PC-3 (cell line): ENCODE results near the gene SMAD3. TPM values are rescaled to one million over a fixed set of nuclear protein-coding genes. Genes with fewer than 3 reads are reported as not detected.
"Not testable (repeated sequence)": the region's sequence is repeated elsewhere in the genome, so short reads cannot be mapped to it uniquely, and the experiment has no call there.

Experiments
- ATAC-seq: fragments of 200-7000 bp; cut with Tn5 transposase; 2 replicates; pipeline ENCODE4 v1.9.1; 2020; ENCODE audit warnings: mild to moderate bottlenecking, moderate library complexity
- BruUV-seq: library from RNA; stranded (reverse); fragments of 400-500 nt; replicated peaks from 2 replicates; lab custom pipeline; 2021; lab: Mats Ljungman, UMichigan
- CTCF ChIA-PET: fragments of 300-600 bp; sonication (Branson Sonifier 250); formaldehyde crosslinking; loops from one replicate; lab custom pipeline; 2022; ENCODE audit warnings: antibody characterized with exemption; lab: Charles Lee
- POLR2A ChIA-PET: fragments of 300-600 bp; sonication (Branson Sonifier 250); formaldehyde crosslinking; loops from one replicate; lab custom pipeline; 2022; ENCODE audit warnings: antibody characterized with exemption; ENCODE audit not compliant: unreplicated experiment; lab: Charles Lee
- DNase-seq: peaks from one replicate; pipeline ENCODE4 v3.0.0-alpha.2; 2015
- H2AFZ ChIP-seq: fragments of 300-600 bp; sonication (generic); 2 replicates; pipeline ENCODE4 v1.6.0; 2016; ENCODE audit warnings: antibody characterized with exemption, low read length
- H3F3A ChIP-seq: fragments of 300-600 bp; sonication (generic); one replicate; pipeline ENCODE4 v1.6.0; 2017; ENCODE audit warnings: antibody characterized with exemption, low read length, control low read depth, mild to moderate bottlenecking; ENCODE audit not compliant: unreplicated experiment
- H3K27ac ChIP-seq: fragments of 300-600 bp; sonication (generic); 2 replicates; pipeline ENCODE4 v1.5.1; 2016; ENCODE audit warnings: mild to moderate bottlenecking, low read length
- H3K27me3 ChIP-seq: fragments of 300-600 bp; sonication (generic); 2 replicates; pipeline ENCODE4 v1.6.1; 2016; ENCODE audit warnings: low read length, mixed read lengths
- H3K36me3 ChIP-seq: fragments of 300-600 bp; sonication (generic); 2 replicates; pipeline ENCODE4 v1.6.1; 2016; ENCODE audit warnings: low read depth, mixed run types, low read length, mixed read lengths
- H3K4me1 ChIP-seq: fragments of 300-600 bp; sonication (generic); 2 replicates; pipeline ENCODE4 v1.5.1; 2016; ENCODE audit warnings: low read length; ENCODE audit not compliant: insufficient read depth
- H3K4me2 ChIP-seq: fragments of 300-600 bp; sonication (generic); 2 replicates; pipeline ENCODE4 v1.6.0; 2016; ENCODE audit warnings: low read length
- H3K4me3 ChIP-seq: fragments of 300-600 bp; sonication (generic); 2 replicates; pipeline ENCODE4 v1.5.1; 2016; ENCODE audit warnings: mild to moderate bottlenecking, low read length, mixed read lengths
- H3K79me2 ChIP-seq: fragments of 300-600 bp; sonication (generic); 2 replicates; pipeline ENCODE4 v1.6.1; 2017; ENCODE audit warnings: low read length, mixed read lengths
- H3K9ac ChIP-seq: fragments of 300-600 bp; sonication (generic); 2 replicates; pipeline ENCODE4 v1.6.0; 2016; ENCODE audit warnings: mild to moderate bottlenecking, low read length
- H3K9me2 ChIP-seq: fragments of 300-600 bp; sonication (generic); replicated peaks from 2 replicates; pipeline ENCODE4 v1.6.1; 2016; ENCODE audit warnings: mixed run types, low read length, mixed read lengths
- H3K9me3 ChIP-seq: fragments of 300-600 bp; sonication (generic); 2 replicates; pipeline ENCODE4 v1.6.1; 2016; ENCODE audit warnings: low read length, mixed read lengths
- H4K20me1 ChIP-seq: fragments of 300-600 bp; sonication (generic); 2 replicates; pipeline ENCODE4 v1.6.1; 2016; ENCODE audit warnings: low read length, mixed read lengths
- EZH2 ChIP-seq: fragments of 300-600 bp; sonication (generic); IDR thresholded peaks from one replicate; pipeline ENCODE4 v1.6.1; 2017; ENCODE audit warnings: antibody characterized with exemption, mild to moderate bottlenecking, low read length; ENCODE audit not compliant: unreplicated experiment
- EZH2phosphoT487 ChIP-seq: fragments of 300-600 bp; sonication (generic); IDR thresholded peaks from 2 replicates; pipeline ENCODE4 v1.6.1; 2018; ENCODE audit warnings: mild to moderate bottlenecking, antibody characterized with exemption, low read length, borderline replicate concordance
- intact Hi-C: fragments of 100-400 bp; cut with micrococcal nuclease; formaldehyde crosslinking; loops from 2 replicates; pipeline ENCODE4 v1.9.0; 2023
- total RNA-seq: library from RNA; depleted of rRNA; stranded (reverse); fragments of >200 nt; gene quantifications from 2 replicates; pipeline ENCODE4 v1.2.3, GENCODE V29; 2014
- TF ChIP-seq, protein P1 (sequence below): fragments of 300-600 bp; sonication (generic); conservative IDR thresholded peaks from 2 replicates; pipeline ENCODE4 v1.5.1; 2017; ENCODE audit warnings: antibody characterized with exemption, low read depth, mild to moderate bottlenecking, low read length

SMAD3 gene
- total RNA-seq, 1 experiment from 2014 or later = 75.6 TPM

DNA sequence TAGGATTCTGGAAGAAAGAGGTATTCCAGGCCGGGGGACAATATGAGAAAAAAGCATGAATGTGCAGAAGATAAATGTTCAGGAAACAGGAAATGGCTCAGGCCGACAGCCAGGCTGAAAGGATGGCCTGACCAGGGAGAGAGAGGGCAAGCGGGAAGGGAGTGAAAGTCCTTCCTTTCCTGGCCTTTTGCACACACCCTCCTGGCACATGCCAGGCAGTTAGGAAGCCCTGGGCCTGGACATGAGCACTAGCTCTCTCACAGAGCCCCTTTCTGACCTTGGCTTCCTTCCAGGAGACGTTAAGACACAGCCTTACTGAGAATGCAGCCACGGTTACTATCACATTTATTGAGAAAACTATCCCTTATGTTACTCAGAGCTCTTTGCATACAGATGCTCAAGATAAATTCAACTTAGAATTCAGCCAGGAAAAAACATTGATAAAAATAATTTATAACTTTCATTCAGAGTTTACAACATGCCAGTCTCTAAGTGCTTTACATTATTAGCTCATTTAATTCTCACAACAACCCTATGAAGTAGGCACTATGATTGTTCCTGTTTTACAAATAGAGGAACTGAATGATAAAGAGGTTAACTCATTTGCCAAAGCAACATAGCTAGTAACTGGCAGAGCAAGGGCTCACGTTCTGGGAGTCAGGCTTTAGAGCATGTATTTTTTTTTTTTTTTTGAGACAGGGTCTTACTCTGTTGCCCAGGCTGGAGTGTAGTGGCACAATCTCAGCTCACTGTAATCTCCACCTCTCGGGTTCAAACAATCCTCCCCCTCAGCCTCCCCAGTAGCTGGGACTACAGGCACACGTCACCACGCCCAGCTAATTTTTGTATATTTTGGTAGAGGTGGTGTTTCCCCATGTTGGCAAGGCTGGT, 39.4 kb upstream of the SMAD3 start:
- H3K4me1 ChIP-seq = peaks cover 56% of the 10 kb centered on the region
- H2AFZ ChIP-seq = peak overlapping the region; percentile 40
- no peaks in the 10 kb centered on the region for H3K9me2 ChIP-seq
- H3K4me3 ChIP-seq = no peak overlapping the region
- TF ChIP-seq EZH2 (no peak), EZH2phosphoT487 (no peak)
- TF ChIP-seq, protein P1, sequence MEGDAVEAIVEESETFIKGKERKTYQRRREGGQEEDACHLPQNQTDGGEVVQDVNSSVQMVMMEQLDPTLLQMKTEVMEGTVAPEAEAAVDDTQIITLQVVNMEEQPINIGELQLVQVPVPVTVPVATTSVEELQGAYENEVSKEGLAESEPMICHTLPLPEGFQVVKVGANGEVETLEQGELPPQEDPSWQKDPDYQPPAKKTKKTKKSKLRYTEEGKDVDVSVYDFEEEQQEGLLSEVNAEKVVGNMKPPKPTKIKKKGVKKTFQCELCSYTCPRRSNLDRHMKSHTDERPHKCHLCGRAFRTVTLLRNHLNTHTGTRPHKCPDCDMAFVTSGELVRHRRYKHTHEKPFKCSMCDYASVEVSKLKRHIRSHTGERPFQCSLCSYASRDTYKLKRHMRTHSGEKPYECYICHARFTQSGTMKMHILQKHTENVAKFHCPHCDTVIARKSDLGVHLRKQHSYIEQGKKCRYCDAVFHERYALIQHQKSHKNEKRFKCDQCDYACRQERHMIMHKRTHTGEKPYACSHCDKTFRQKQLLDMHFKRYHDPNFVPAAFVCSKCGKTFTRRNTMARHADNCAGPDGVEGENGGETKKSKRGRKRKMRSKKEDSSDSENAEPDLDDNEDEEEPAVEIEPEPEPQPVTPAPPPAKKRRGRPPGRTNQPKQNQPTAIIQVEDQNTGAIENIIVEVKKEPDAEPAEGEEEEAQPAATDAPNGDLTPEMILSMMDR = no peak
- POLR2A ChIA-PET = interaction anchor here (0.5 to 0.7 kb wide), 3 partner anchors 11 to 83 kb away, joined by 3 to 6 read pairs (median 5); no protein-coding TSS in a partner anchor
- H3K27ac ChIP-seq = peak overlapping the region; percentile 80
- CTCF ChIA-PET = interaction anchor here (0.5 to 0.6 kb wide), 2 partner anchors 78 to 278 kb away, joined by 3 to 4 read pairs; no protein-coding TSS in a partner anchor
- BruUV-seq = no TSS peak
- H3K36me3 ChIP-seq = no peaks in the 10 kb centered on the region
- peak overlapping the region; percentile 58 for H3K4me2 ChIP-seq
- ATAC-seq (peak; percentile 59), DNase-seq (peak; percentile 70)
- H3K9ac ChIP-seq = peak overlapping the region; percentile 10; the same call in 1 of the 2 replicates
- H3K79me2 ChIP-seq = no peaks in the 10 kb centered on the region
- intact Hi-C loops = no loop called here
- H4K20me1 ChIP-seq = no peaks in the 10 kb centered on the region
- H3K27me3 ChIP-seq = no peaks in the 10 kb centered on the region
- H3F3A ChIP-seq = peaks cover 8% of the 10 kb centered on the region
- H3K9me3 ChIP-seq = no peaks in the 10 kb centered on the region

DNA sequence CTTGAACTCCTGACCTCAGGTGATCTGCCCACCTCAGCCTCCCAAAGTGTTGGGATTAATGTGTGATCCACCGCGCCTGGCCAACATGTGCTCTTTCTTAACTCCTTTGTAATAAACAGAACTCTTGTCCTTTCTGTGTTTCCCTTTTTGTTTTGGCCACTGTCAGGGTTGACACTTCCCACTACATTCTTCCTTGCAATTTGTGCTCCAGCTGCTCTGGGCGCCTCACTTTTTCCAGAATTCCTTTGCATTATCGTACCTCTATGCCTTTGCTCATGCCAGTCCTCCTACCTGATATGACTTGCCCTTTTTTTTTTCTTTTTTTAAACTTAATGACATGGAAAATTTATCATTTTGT, 38.8 kb upstream of the SMAD3 start:
- ATAC-seq (no peak), DNase-seq (no peak)
- POLR2A ChIA-PET = interaction anchor here (0.6 kb wide), 1 partner anchor 84 kb away, joined by 6 read pairs; no protein-coding TSS in a partner anchor
- TF ChIP-seq EZH2phosphoT487 = no peak
- TF ChIP-seq, protein P1 = no peak
- no peak for TF ChIP-seq EZH2
- peaks cover 8% of the 10 kb centered on the region for H3F3A ChIP-seq
- H4K20me1 ChIP-seq = no peaks in the 10 kb centered on the region
- intact Hi-C loops = no loop called here
- no peaks in the 10 kb centered on the region for H3K9me2 ChIP-seq
- no peaks in the 10 kb centered on the region for H3K27me3 ChIP-seq
- H3K36me3 ChIP-seq = no peaks in the 10 kb centered on the region
- H3K4me1 ChIP-seq = peaks cover 50% of the 10 kb centered on the region
- BruUV-seq = no TSS peak
- no peak overlapping the region for H3K4me2 ChIP-seq
- H3K4me3 ChIP-seq = no peak overlapping the region
- H3K79me2 ChIP-seq = no peaks in the 10 kb centered on the region
- H2AFZ ChIP-seq = no peak overlapping the region
- H3K9me3 ChIP-seq = no peaks in the 10 kb centered on the region
- peak overlapping the region; percentile 80; the same call in 1 of the 2 replicates for H3K27ac ChIP-seq
- no peak overlapping the region for H3K9ac ChIP-seq
- CTCF ChIA-PET = no interaction called here

DNA sequence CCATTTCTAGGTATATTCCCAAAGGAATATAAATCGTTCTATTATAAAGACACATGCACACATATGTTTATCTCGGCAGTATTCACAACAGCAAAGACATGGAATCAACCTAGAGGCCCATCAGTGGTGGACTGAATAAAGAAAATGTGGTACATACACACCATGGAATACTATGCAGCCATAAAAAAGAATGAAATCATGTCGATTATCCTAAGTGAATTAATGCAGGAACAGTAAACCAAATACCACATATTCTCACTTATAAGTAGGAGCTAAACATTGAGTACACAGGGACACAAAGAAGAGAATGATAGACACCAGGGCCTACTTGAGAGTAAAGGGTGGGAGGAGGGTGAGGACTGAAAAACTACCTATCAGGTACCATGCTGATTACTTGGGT, 37.0 kb upstream of the SMAD3 start:
- H3K36me3 ChIP-seq, H2AFZ ChIP-seq, H3F3A ChIP-seq, H3K9ac ChIP-seq, CTCF ChIA-PET, H3K27ac ChIP-seq, DNase-seq, H3K79me2 ChIP-seq, BruUV-seq, H3K27me3 ChIP-seq, POLR2A ChIA-PET, H3K9me2 ChIP-seq, H4K20me1 ChIP-seq, intact Hi-C loops, ATAC-seq, H3K9me3 ChIP-seq, H3K4me3 ChIP-seq: not testable (repeated sequence)
- peak overlapping the region; percentile 12; the same call in 1 of the 2 replicates for H3K4me2 ChIP-seq
- peaks cover 44% of the 10 kb centered on the region for H3K4me1 ChIP-seq
